ENCODE results near the gene RIMBP2.

RIMBP2 gene

GRCh38 chr12:130434560-130434959 is 281.5 kb downstream of the RIMBP2 start:
- no CpG with 5 or more reads among the region's 22 CpGs for WGBS, 2 donors (ENCODE audit: extremely low coverage in 2 of 2, insufficient read length in 2 of 2, insufficient replicate concordance in 1 of 2)
- Histone ChIP-seq H3K4me3 (ENCODE audit: low read length in 2 of 2) (no peak overlapping the region), H3K9ac (ENCODE audit: low read depth, low read length, poor library complexity) (no peak overlapping the region), H2BK5ac (ENCODE audit: low read length) (peak overlapping the region; percentile 36), H3K18ac (ENCODE audit: low read length) (no peak overlapping the region), H3K4me1 (ENCODE audit: control insufficient read depth in 2 of 2, insufficient read depth in 1 of 2, low read depth in 1 of 2, low read length in 2 of 2) (peaks cover 0 to 5% of the 10 kb centered on the region in 2 donors), H4K91ac (ENCODE audit: low read depth, low read length, poor library complexity) (no peak overlapping the region), H3K4me2 (ENCODE audit: insufficient read depth, low read length, poor library complexity, severe bottlenecking) (no peak overlapping the region), H2BK15ac (ENCODE audit: low read length) (no peak overlapping the region), H3K79me1 (ENCODE audit: low read depth, low read length) (peaks cover 1% of the 10 kb centered on the region), H2BK12ac (ENCODE audit: low read length) (no peak overlapping the region), H4K8ac (ENCODE audit: low read depth, low read length) (no peak overlapping the region), H3K27ac (replicated peaks; ENCODE audit: low read length) (no peak overlapping the region), H3K9me3 (replicated peaks in 1 of 2; ENCODE audit: control insufficient read depth in 2 of 2, insufficient read depth in 1 of 2, low read depth in 1 of 2, low read length in 2 of 2) (peaks cover 0 to 5% of the 10 kb centered on the region in 2 donors), H2BK120ac (ENCODE audit: low read depth, low read length) (no peak overlapping the region), H3K36me3 (replicated peaks in 1 of 2; ENCODE audit: control insufficient read depth in 2 of 2, insufficient read depth in 2 of 2, low read length in 2 of 2) (no peaks in the 10 kb centered on the region), H3K27me3 (ENCODE audit: control insufficient read depth in 3 of 3, insufficient read depth in 3 of 3, low read depth in 1 of 3, low read length in 3 of 3) (no peaks in the 10 kb centered on the region), H2AFZ (ENCODE audit: low read length) (no peak overlapping the region), H3K23ac (ENCODE audit: low read depth, low read length, poor library complexity) (no peak overlapping the region), H2AK5ac (ENCODE audit: low read depth, low read length) (peak overlapping the region; percentile 78), H3K14ac (ENCODE audit: low read length) (no peak overlapping the region), H3K4ac (ENCODE audit: low read length) (no peak overlapping the region)
- DNase-seq (ENCODE audit: low spot score) = no peak

DNA sequence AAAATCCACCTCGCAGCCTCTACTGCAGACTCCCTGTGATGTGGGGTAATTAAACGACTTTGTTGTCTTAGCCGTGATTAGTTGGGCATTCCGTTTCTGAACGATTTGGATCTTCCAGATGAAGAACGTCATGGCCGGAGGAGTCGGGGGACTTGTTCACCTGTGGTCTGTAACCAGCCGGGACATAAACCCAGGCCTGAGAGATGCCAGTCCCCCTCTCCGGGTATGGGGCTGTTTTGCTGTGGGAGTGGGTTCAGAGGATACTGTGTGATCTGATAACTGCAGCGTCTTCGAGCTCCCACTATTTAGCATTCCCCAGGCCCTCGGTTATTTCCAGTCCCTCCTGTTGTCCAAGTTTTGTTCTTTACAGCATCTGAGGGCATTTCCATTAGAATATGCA is 282.3 kb downstream of the RIMBP2 start:
- no peak overlapping the region for H3K4me2 ChIP-seq (ENCODE audit: insufficient read depth, low read length, poor library complexity, severe bottlenecking)
- H4K91ac ChIP-seq (ENCODE audit: low read depth, low read length, poor library complexity) = no peak overlapping the region
- no peaks in the 10 kb centered on the region for H3K27me3 ChIP-seq (ENCODE audit: control insufficient read depth in 3 of 3, insufficient read depth in 3 of 3, low read depth in 1 of 3, low read length in 3 of 3)
- H3K9me3 ChIP-seq (replicated peaks in 1 of 2; ENCODE audit: control insufficient read depth in 2 of 2, insufficient read depth in 1 of 2, low read depth in 1 of 2, low read length in 2 of 2) = peaks cover 0 to 5% of the 10 kb centered on the region in 2 donors
- no peak overlapping the region for H3K4ac ChIP-seq (ENCODE audit: low read length)
- H4K8ac ChIP-seq (ENCODE audit: low read depth, low read length) = no peak overlapping the region
- no peak overlapping the region for H3K14ac ChIP-seq (ENCODE audit: low read length)
- no peak overlapping the region for H2BK120ac ChIP-seq (ENCODE audit: low read depth, low read length)
- no peak overlapping the region for H2AK5ac ChIP-seq (ENCODE audit: low read depth, low read length)
- peaks cover 0 to 6% of the 10 kb centered on the region in 2 donors for H3K4me1 ChIP-seq (ENCODE audit: control insufficient read depth in 2 of 2, insufficient read depth in 1 of 2, low read depth in 1 of 2, low read length in 2 of 2)
- no peak overlapping the region for H2AFZ ChIP-seq (ENCODE audit: low read length)
- no peak for DNase-seq (ENCODE audit: low spot score)
- H3K9ac ChIP-seq (ENCODE audit: low read depth, low read length, poor library complexity) = no peak overlapping the region
- H2BK12ac ChIP-seq (ENCODE audit: low read length) = no peak overlapping the region
- H3K18ac ChIP-seq (ENCODE audit: low read length) = no peak overlapping the region
- no CpG with 5 or more reads among the region's 13 CpGs for WGBS, 2 donors (ENCODE audit: extremely low coverage in 2 of 2, insufficient read length in 2 of 2, insufficient replicate concordance in 1 of 2)
- no peak overlapping the region for H3K27ac ChIP-seq (replicated peaks; ENCODE audit: low read length)
- no peak overlapping the region for H3K23ac ChIP-seq (ENCODE audit: low read depth, low read length, poor library complexity)
- no peak overlapping the region for H2BK5ac ChIP-seq (ENCODE audit: low read length)
- H3K79me1 ChIP-seq (ENCODE audit: low read depth, low read length) = peaks cover 1% of the 10 kb centered on the region
- H3K4me3 ChIP-seq (ENCODE audit: low read length in 2 of 2) = no peak overlapping the region
- H3K36me3 ChIP-seq (replicated peaks in 1 of 2; ENCODE audit: control insufficient read depth in 2 of 2, insufficient read depth in 2 of 2, low read length in 2 of 2) = no peaks in the 10 kb centered on the region
- H2BK15ac ChIP-seq (ENCODE audit: low read length) = no peak overlapping the region

GRCh38 chr12:130433411-130433810 is 282.7 kb downstream of the RIMBP2 start:
- no peak overlapping the region for H3K14ac ChIP-seq (ENCODE audit: low read length)
- H3K9me3 ChIP-seq (replicated peaks in 1 of 2; ENCODE audit: control insufficient read depth in 2 of 2, insufficient read depth in 1 of 2, low read depth in 1 of 2, low read length in 2 of 2) = peaks cover 0 to 5% of the 10 kb centered on the region in 2 donors
- H3K23ac ChIP-seq (ENCODE audit: low read depth, low read length, poor library complexity) = no peak overlapping the region
- H4K91ac ChIP-seq (ENCODE audit: low read depth, low read length, poor library complexity) = no peak overlapping the region
- no peaks in the 10 kb centered on the region for H3K27me3 ChIP-seq (ENCODE audit: control insufficient read depth in 3 of 3, insufficient read depth in 3 of 3, low read depth in 1 of 3, low read length in 3 of 3)
- no peak overlapping the region for H2BK15ac ChIP-seq (ENCODE audit: low read length)
- no peak overlapping the region for H2AFZ ChIP-seq (ENCODE audit: low read length)
- H3K9ac ChIP-seq (ENCODE audit: low read depth, low read length, poor library complexity) = no peak overlapping the region
- H3K27ac ChIP-seq (replicated peaks; ENCODE audit: low read length) = no peak overlapping the region
- H3K4me3 ChIP-seq (ENCODE audit: low read length in 2 of 2) = no peak overlapping the region
- H2AK5ac ChIP-seq (ENCODE audit: low read depth, low read length) = no peak overlapping the region
- H3K79me1 ChIP-seq (ENCODE audit: low read depth, low read length) = no peaks in the 10 kb centered on the region
- no CpG with 5 or more reads among the region's 6 CpGs for WGBS, 2 donors (ENCODE audit: extremely low coverage in 2 of 2, insufficient read length in 2 of 2, insufficient replicate concordance in 1 of 2)
- no peak overlapping the region for H2BK5ac ChIP-seq (ENCODE audit: low read length)
- no peak overlapping the region for H4K8ac ChIP-seq (ENCODE audit: low read depth, low read length)
- H2BK12ac ChIP-seq (ENCODE audit: low read length) = no peak overlapping the region
- no peak overlapping the region for H3K18ac ChIP-seq (ENCODE audit: low read length)
- no peak overlapping the region for H3K4ac ChIP-seq (ENCODE audit: low read length)
- H3K4me1 ChIP-seq (ENCODE audit: control insufficient read depth in 2 of 2, insufficient read depth in 1 of 2, low read depth in 1 of 2, low read length in 2 of 2) = peaks cover 0 to 7% of the 10 kb centered on the region in 2 donors
- H3K4me2 ChIP-seq (ENCODE audit: insufficient read depth, low read length, poor library complexity, severe bottlenecking) = no peak overlapping the region
- H3K36me3 ChIP-seq (replicated peaks in 1 of 2; ENCODE audit: control insufficient read depth in 2 of 2, insufficient read depth in 2 of 2, low read length in 2 of 2) = peaks cover 0 to 1% of the 10 kb centered on the region in 2 donors
- H2BK120ac ChIP-seq (ENCODE audit: low read depth, low read length) = no peak overlapping the region
- no peak for DNase-seq (ENCODE audit: low spot score)

- no peak overlapping the region for H2BK12ac ChIP-seq (ENCODE audit: low read length)
These were observed 284.9 kb downstream of the RIMBP2 start for GRCh38 chr12:130431176-130431575.

More at GRCh38 chr12:130431176-130431575, 284.9 kb downstream of the RIMBP2 start:
- no peak overlapping the region for H3K4me2 ChIP-seq (ENCODE audit: insufficient read depth, low read length, poor library complexity, severe bottlenecking)
- DNase-seq (ENCODE audit: low spot score) = no peak
- H3K79me1 ChIP-seq (ENCODE audit: low read depth, low read length) = no peaks in the 10 kb centered on the region
- H3K23ac ChIP-seq (ENCODE audit: low read depth, low read length, poor library complexity) = no peak overlapping the region
- WGBS, 2 donors (ENCODE audit: extremely low coverage in 2 of 2, insufficient read length in 2 of 2, insufficient replicate concordance in 1 of 2) = no CpG with 5 or more reads among the region's 11 CpGs
- H3K9me3 ChIP-seq (replicated peaks in 1 of 2; ENCODE audit: control insufficient read depth in 2 of 2, insufficient read depth in 1 of 2, low read depth in 1 of 2, low read length in 2 of 2) = no peaks in the 10 kb centered on the region
- no peak overlapping the region for H4K8ac ChIP-seq (ENCODE audit: low read depth, low read length)
- no peak overlapping the region for H3K4ac ChIP-seq (ENCODE audit: low read length)
- H3K9ac ChIP-seq (ENCODE audit: low read depth, low read length, poor library complexity) = no peak overlapping the region
- H2BK5ac ChIP-seq (ENCODE audit: low read length) = no peak overlapping the region
- H2BK15ac ChIP-seq (ENCODE audit: low read length) = no peak overlapping the region
- H3K14ac ChIP-seq (ENCODE audit: low read length) = peak overlapping the region; percentile 28
- H3K4me3 ChIP-seq (ENCODE audit: low read length in 2 of 2) = no peak overlapping the region
- no peak overlapping the region for H2AK5ac ChIP-seq (ENCODE audit: low read depth, low read length)
- no peak overlapping the region for H4K91ac ChIP-seq (ENCODE audit: low read depth, low read length, poor library complexity)
- no peak overlapping the region for H2BK120ac ChIP-seq (ENCODE audit: low read depth, low read length)
- H3K18ac ChIP-seq (ENCODE audit: low read length) = no peak overlapping the region
- H3K27ac ChIP-seq (replicated peaks; ENCODE audit: low read length) = no peak overlapping the region
- H2AFZ ChIP-seq (ENCODE audit: low read length) = no peak overlapping the region
- H3K27me3 ChIP-seq (ENCODE audit: control insufficient read depth in 3 of 3, insufficient read depth in 3 of 3, low read depth in 1 of 3, low read length in 3 of 3) = no peaks in the 10 kb centered on the region
- peaks cover 0 to 20% of the 10 kb centered on the region in 2 donors for H3K4me1 ChIP-seq (ENCODE audit: control insufficient read depth in 2 of 2, insufficient read depth in 1 of 2, low read depth in 1 of 2, low read length in 2 of 2)
- H3K36me3 ChIP-seq (replicated peaks in 1 of 2; ENCODE audit: control insufficient read depth in 2 of 2, insufficient read depth in 2 of 2, low read length in 2 of 2) = peaks cover 0 to 1% of the 10 kb centered on the region in 2 donors

All from neuronal stem cell (in vitro differentiated cells).